Activated naive CD4-positive, alpha-beta T cell treated with anti-CD3 and anti-CD28 coated beads, Interleukin-2, amount 50 U/mL, for 72 hours (primary cell): ENCODE data around the gene AKAP11. TPM values are rescaled to one million over a fixed set of nuclear protein-coding genes. Genes with fewer than 3 reads are reported as not detected.
A peak's percentile ranks its signal among the peaks of the same experiment; 100 is the strongest.

Experiments
- ATAC-seq, 2 donors: fragments of 150-1000 bp; cut with Tn5 transposase; 2 replicates each; pipeline ENCODE4 v1.10.0; 2021; ENCODE audit warnings: mild to moderate bottlenecking in 2 of 2, moderate library complexity in 2 of 2
- DNase-seq, 2 donors: peaks; one replicate each; pipeline ENCODE4 v3.0.0; 2021 to 2022; ENCODE audit warnings: low spot score in 2 of 2
- H3K27ac Mint-ChIP-seq, 2 donors: one replicate each; pipeline ENCODE4 v1.8.0; 2022; ENCODE audit warnings: mild to moderate bottlenecking in 2 of 2, mixed read lengths in 2 of 2
- H3K36me3 Mint-ChIP-seq, 2 donors: one replicate each; pipeline ENCODE4 v1.8.0; 2022; ENCODE audit warnings: mixed read lengths in 2 of 2
- H3K9me3 Mint-ChIP-seq, 2 donors: one replicate each; pipeline ENCODE4 v1.8.0; 2022; ENCODE audit warnings: mixed read lengths in 2 of 2
- total RNA-seq, 2 donors: library from RNA; stranded (reverse); gene quantifications; one replicate each; pipeline ENCODE4 v1.2.3, GENCODE V29; 2022

AKAP11 gene
- total RNA-seq, 2 donors from 2014 or later: 34.3 to 42.3 TPM

DNA sequence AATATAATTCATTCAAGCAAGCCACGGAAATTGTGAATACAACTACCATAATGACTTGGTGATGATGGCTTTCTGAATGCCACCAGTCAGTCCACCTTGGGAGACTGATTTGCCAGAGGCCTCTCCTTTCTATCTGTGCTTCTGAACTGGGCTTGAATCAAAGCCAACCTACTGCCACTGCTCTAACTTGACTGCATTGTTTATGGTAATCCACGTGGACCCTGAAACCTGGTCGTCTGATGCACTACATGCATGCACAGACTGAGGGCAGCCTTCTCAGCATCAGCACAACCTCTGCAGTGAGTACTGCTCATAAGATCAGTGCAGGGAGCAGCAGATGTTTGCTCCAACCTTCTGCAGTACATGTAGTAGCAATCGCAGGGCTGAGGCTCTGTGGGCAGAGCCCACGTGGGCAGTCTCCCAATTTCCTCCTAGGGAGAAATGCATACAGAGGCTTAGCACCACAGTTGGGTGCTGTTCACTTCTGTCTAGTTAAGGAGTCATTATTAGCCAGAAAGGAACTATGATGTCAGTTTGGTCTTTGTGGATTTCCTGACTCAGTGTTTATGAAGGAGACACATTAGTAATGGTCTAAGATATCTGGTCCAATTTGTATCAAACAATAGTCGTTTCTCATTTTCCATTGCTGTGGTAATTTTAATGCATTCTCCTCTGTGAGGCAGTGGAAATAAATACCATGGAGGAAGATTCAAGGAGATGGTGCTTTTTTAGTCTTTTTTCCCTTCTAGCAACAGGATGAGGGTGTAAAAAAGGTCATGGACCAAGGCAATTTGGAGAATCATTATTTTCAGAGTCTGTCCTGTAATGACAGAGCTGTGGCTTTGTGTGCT is 82.5 kb downstream of the AKAP11 start:
- peak overlapping the region; percentile 98 to 99 for H3K27ac Mint-ChIP-seq
- peaks cover 6 to 9% of the 10 kb centered on the region in 2 donors for H3K9me3 Mint-ChIP-seq
- peak; percentile 62 to 71 for ATAC-seq
- H3K36me3 Mint-ChIP-seq: peaks cover 7 to 12% of the 10 kb centered on the region in 2 donors
- DNase-seq: peak in 1 of 2 donors; percentile 45

- H3K27ac Mint-ChIP-seq: peak overlapping the region; percentile 98 to 99
- H3K36me3 Mint-ChIP-seq: peaks cover 7 to 12% of the 10 kb centered on the region in 2 donors
- DNase-seq (peak; percentile 63 to 66), ATAC-seq (peak; percentile 62 to 76)
- H3K9me3 Mint-ChIP-seq: peaks cover 6 to 9% of the 10 kb centered on the region in 2 donors
Measured at GRCh38 chr13:42355092-42355485, 83.1 kb downstream of the AKAP11 start.

GRCh38 chr13:42355491-42356183 is 83.7 kb downstream of the AKAP11 start:
- ATAC-seq (peak; percentile 1 to 5), DNase-seq (peak in 1 of 2 donors; percentile 20)
- Mint-ChIP-seq H3K9me3 (peaks cover 6 to 9% of the 10 kb centered on the region in 2 donors), H3K36me3 (peaks cover 7 to 12% of the 10 kb centered on the region in 2 donors), H3K27ac (peak overlapping the region; percentile 98 to 99)

GRCh38 chr13:42356184-42356575 is 84.2 kb downstream of the AKAP11 start:
- H3K27ac Mint-ChIP-seq: peak overlapping the region; percentile 98 to 99
- peak; percentile 12 to 46 for ATAC-seq
- H3K9me3 Mint-ChIP-seq: peaks cover 6 to 9% of the 10 kb centered on the region in 2 donors
- peaks cover 7 to 12% of the 10 kb centered on the region in 2 donors for H3K36me3 Mint-ChIP-seq
- peak in 1 of 2 donors; percentile 20 for DNase-seq

DNA sequence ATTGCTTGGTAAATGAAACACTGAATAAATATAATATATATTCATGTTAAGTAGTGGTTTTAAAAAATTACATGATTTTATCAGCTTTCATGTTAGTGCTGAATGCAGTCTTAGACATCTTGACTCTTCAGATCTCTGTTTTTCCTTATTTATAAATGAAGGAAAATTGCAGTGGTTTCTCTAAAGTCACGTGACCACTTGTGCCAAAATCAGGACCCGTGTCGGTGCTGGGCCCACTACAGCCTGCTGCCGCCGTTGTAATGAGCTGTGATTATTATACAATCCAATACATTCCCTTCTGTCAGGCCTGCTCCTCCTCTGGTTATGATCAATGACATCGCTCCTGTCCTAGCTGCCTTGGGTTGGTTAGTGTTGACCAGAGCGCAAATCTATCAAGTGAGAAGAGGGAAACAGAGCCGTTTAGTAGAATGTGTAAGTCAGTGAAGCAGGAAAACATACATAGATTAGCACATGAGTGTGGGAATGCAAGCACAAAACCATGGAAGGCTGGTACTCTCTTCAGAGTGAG is 88.2 kb downstream of the AKAP11 start:
- DNase-seq: no peak
- no peak overlapping the region for H3K27ac Mint-ChIP-seq
- ATAC-seq: no peak
- peaks cover 6 to 8% of the 10 kb centered on the region in 2 donors for H3K9me3 Mint-ChIP-seq
- peaks cover 7 to 12% of the 10 kb centered on the region in 2 donors for H3K36me3 Mint-ChIP-seq

GRCh38 chr13:42361701-42362100 is 89.7 kb downstream of the AKAP11 start:
- no peak for DNase-seq
- Mint-ChIP-seq H3K9me3 (no peaks in the 10 kb centered on the region), H3K27ac (no peak overlapping the region), H3K36me3 (peaks cover 0 to 4% of the 10 kb centered on the region in 2 donors)
- ATAC-seq: no peak

- Mint-ChIP-seq H3K27ac (no peak overlapping the region), H3K36me3 (no peaks in the 10 kb centered on the region), H3K9me3 (no peaks in the 10 kb centered on the region)
- DNase-seq (no peak), ATAC-seq (no peak)
Measured at GRCh38 chr13:42363941-42364612, 92.1 kb downstream of the AKAP11 start.

DNA sequence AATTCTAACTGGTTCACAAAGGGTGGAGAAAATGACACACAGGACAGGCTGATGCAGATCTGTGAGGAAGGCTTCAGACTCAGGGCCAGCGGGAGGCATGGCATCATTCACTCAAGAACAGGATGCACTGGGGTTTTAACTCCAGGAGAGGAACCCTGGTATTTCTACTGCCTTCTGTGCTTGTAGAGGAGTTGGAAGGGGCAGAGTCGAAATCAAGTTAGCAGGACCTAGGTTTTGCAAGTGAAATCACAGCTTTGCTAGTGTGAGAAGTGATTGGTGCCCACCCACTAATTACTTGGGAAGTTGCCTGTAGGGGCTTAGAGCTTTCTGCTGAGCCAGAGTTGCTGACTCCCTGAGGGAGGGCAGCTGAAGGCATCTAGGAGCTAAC is 92.7 kb downstream of the AKAP11 start:
- no peaks in the 10 kb centered on the region for H3K36me3 Mint-ChIP-seq

DNA sequence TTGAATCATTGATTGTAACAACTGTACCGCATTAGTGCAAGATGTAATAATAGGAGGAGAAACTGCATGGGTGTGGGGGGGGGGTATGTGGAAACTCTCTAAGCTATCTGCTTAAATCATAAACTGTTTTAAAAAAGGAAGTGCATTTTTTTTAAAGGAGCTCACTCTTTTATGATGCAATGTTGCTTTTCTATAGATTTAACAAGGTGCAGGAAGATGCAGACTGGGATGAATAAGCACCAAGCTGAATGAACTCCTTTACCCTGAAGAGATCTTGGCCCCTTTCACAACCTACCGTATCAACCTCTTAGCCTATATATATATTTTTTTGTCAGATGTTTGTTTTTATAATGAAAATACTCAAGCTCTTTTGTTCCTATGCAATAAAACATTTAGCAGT is 95.9 kb downstream of the AKAP11 start:
- Mint-ChIP-seq H3K36me3 (peaks cover 0 to 7% of the 10 kb centered on the region in 2 donors), H3K27ac (no peak overlapping the region), H3K9me3 (peaks cover 0 to 9% of the 10 kb centered on the region in 2 donors)
- ATAC-seq (no peak), DNase-seq (no peak)

More for the DNA sequence above, 92.7 kb downstream of the AKAP11 start:
- ATAC-seq (no peak), DNase-seq (no peak)
- H3K9me3 Mint-ChIP-seq: no peaks in the 10 kb centered on the region
- H3K27ac Mint-ChIP-seq: no peak overlapping the region

DNA sequence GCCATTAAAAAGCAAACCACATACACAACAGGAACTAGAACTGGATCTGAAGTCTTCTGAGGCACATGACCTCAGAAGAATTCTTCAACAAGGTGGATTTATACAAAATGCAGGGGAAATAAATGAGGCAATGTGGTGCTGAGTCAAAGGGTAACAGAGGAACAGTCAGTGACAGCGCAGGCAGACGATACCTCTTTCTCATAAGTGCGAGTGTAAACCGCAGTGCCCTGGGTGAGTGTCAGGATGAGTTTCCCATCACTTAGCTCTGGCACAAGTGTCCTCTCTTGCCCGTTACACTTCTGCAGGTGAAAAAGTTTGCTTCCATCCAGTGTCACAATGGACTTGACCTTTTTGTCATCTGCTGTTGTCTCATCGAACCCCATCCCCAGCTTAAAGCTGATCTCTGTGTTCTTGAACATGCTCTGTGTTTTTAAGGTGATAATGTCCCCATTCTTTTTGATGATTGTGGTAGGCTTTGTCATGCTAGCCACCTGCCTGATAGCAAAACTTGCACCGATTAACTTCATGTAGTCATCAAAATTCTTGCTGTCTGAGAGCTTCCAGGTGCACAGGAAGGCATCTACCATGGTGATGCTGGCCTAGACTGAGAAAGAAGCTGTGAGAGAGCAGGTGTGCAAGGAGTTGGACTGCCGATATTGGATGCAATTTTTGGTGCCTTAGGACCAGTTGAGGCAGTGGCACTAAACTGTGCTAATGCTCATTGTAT is 97.3 kb downstream of the AKAP11 start:
- Mint-ChIP-seq H3K27ac (no peak overlapping the region), H3K9me3 (peaks cover 0 to 9% of the 10 kb centered on the region in 2 donors), H3K36me3 (peaks cover 0 to 7% of the 10 kb centered on the region in 2 donors)
- ATAC-seq: peak; percentile 88 to 90
- no peak for DNase-seq

GRCh38 chr13:42370229-42370628 is 98.3 kb downstream of the AKAP11 start:
- H3K27ac Mint-ChIP-seq: no peak overlapping the region
- H3K9me3 Mint-ChIP-seq: peaks cover 0 to 9% of the 10 kb centered on the region in 2 donors
- H3K36me3 Mint-ChIP-seq: peaks cover 0 to 7% of the 10 kb centered on the region in 2 donors
- DNase-seq (no peak), ATAC-seq (no peak)

Other genes with a start within 250 kb of the AKAP11 start
- gene DGKH, start 223.5 kb upstream of the AKAP11 start, total RNA-seq: 10 to 100 TPM; 21.0 to 25.4 TPM